Peyer's patch (tissue), 4 donors: ENCODE results near the gene PRKAR1B.

ENCODE experiments used
- CTCF ChIP-seq, 6 experiments: fragments of 450-650 bp in 4 of 6; fragments of 200-600 bp in 2 of 6; sonication (generic) in 1 of 6; IDR thresholded peaks; one replicate each; pipeline ENCODE4 v1.5.1; 2017 to 2019; ENCODE audit warnings: antibody characterized with exemption in 6 of 6, mild to moderate bottlenecking in 3 of 6, moderate library complexity in 1 of 6
- POLR2A ChIP-seq, 2 donors: fragments of 450-650 bp; IDR thresholded peaks; one replicate each; pipeline ENCODE4 v1.5.1; 2017; ENCODE audit warnings: antibody characterized with exemption in 2 of 2, mild to moderate bottlenecking in 2 of 2, moderate library complexity in 2 of 2

GRCh38 chr7:665736-666453 lies 61.2 kb downstream of the PRKAR1B start:
- TF ChIP-seq CTCF (IDR thresholded peaks at IDR 0.05) (no peak), POLR2A (IDR thresholded peaks at IDR 0.05) (no peak)
